ENCODE results near the gene UGGT1. TPM values are rescaled to one million over a fixed set of nuclear protein-coding genes. Genes with fewer than 3 reads are reported as not detected.

UGGT1 gene

Small RNA genes lying within 50 kb of the gene (small RNA-seq; reads per million reads assigned to genes)
- gene AC108059.2 (not detected), gene AC108059.3 (not detected), gene DYNLT3P2 (not detected), gene RF00019 (not detected)
